GM12878 (cell line): Measurements from ENCODE around the gene GCSAM. TPM values are rescaled to one million over a fixed set of nuclear protein-coding genes. Genes with fewer than 3 reads are reported as not detected.

Source experiments
- BCL11A ChIP-seq: IDR thresholded peaks from 2 replicates; pipeline ENCODE4 v1.6.1; 2011; ENCODE audit warnings: low read depth, low read length
- BMI1 ChIP-seq: fragments of 450-650 bp; IDR thresholded peaks from 2 replicates; pipeline ENCODE4 v1.6.1; 2016; ENCODE audit warnings: mild to moderate bottlenecking, moderate library complexity, borderline replicate concordance
- CBX5 ChIP-seq: sonication (generic); IDR thresholded peaks from 2 replicates; pipeline ENCODE4 v1.6.1; 2016; ENCODE audit warnings: low read depth, moderate library complexity, mild to moderate bottlenecking, inconsistent platforms
- GATAD2B ChIP-seq: fragments of 450-650 bp; conservative IDR thresholded peaks from 2 replicates; pipeline ENCODE4 v1.6.1; 2017; ENCODE audit warnings: low read depth, mild to moderate bottlenecking, moderate library complexity
- HDAC2 ChIP-seq: fragments of 200-600 bp; sonication (generic); IDR thresholded peaks from 2 replicates; pipeline ENCODE4 v1.6.1; 2017
- IKZF1 ChIP-seq: fragments of 450-650 bp; conservative IDR thresholded peaks from 2 replicates; pipeline ENCODE4 v1.6.1; 2017; ENCODE audit warnings: antibody characterized with exemption, mild to moderate bottlenecking
- NBN ChIP-seq: fragments of 450-650 bp; IDR thresholded peaks from 2 replicates; pipeline ENCODE4 v1.6.1; 2016
- NFXL1 ChIP-seq: fragments of 450-650 bp; IDR thresholded peaks from 2 replicates; pipeline ENCODE4 v1.6.1; 2017; ENCODE audit warnings: antibody characterized with exemption, mild to moderate bottlenecking, borderline replicate concordance
- RAD21 ChIP-seq: IDR thresholded peaks from 2 replicates; pipeline ENCODE4 v1.6.1; 2011; ENCODE audit warnings: mild to moderate bottlenecking, low read depth, low read length, moderate library complexity; ENCODE audit not compliant: insufficient read depth
- RCOR1 ChIP-seq: conservative IDR thresholded peaks from 2 replicates; pipeline ENCODE4 v1.6.1; 2012; ENCODE audit warnings: low read depth, low read length, improper control_type of control experiment
- SMC3 ChIP-seq: IDR thresholded peaks from 2 replicates; pipeline ENCODE4 v1.6.1; 2011; ENCODE audit warnings: low read length, improper control_type of control experiment, borderline replicate concordance
- YBX1 ChIP-seq: fragments of 450-650 bp; IDR thresholded peaks from 2 replicates; pipeline ENCODE4 v1.6.1; 2016; ENCODE audit warnings: antibody characterized with exemption
- polyA plus RNA-seq, 11 experiments: library from polyadenylated mRNA; depleted of rRNA in 4 of 11; unstranded in 6 of 11; stranded (reverse) in 5 of 11; fragments of >200 nt; fragmentation: Nextera tagmentation in 4 of 11; fragmentation: Illumina TruSeq in 1 of 11; extraction: Ambion mirVana in 4 of 11; extraction: Trizol in 1 of 11; gene quantifications; 1 replicate in 1 of 11; 2 replicates in 10 of 11; pipeline versions ENCODE4 v1.2.1 to v1.2.3, GENCODE V29; 2011 to 2016; ENCODE audit warnings: inconsistent platforms in 2 of 11, missing spikeins in 2 of 11, low read depth in 1 of 11
- total RNA-seq, 4 experiments: library from RNA; depleted of rRNA in 3 of 4; stranded (reverse); fragments of >200 nt in 3 of 4; fragmentation: Illumina TruSeq in 1 of 4; extraction: Trizol in 1 of 4; gene quantifications; 2 replicates each; pipeline versions ENCODE4 v1.2.1 to v1.2.3, GENCODE V29; 2013 to 2021
- TF ChIP-seq, protein P1 (sequence below): fragments of 450-650 bp; formaldehyde crosslinking; IDR thresholded peaks from 2 replicates; pipeline ENCODE4 v1.4.0; 2020; ENCODE audit warnings: mild to moderate bottlenecking, moderate library complexity
- TF ChIP-seq, protein P2 (sequence below): IDR thresholded peaks from 2 replicates; pipeline ENCODE4 v1.6.1; 2012; ENCODE audit warnings: mild to moderate bottlenecking, low read depth, low read length
- TF ChIP-seq, protein P3 (sequence below): fragments of 450-650 bp; IDR thresholded peaks from 2 replicates; pipeline ENCODE4 v1.6.1; 2016; ENCODE audit warnings: mild to moderate bottlenecking, moderate library complexity, borderline replicate concordance
- TF ChIP-seq, protein P4 (sequence below): fragments of 450-650 bp; formaldehyde crosslinking; IDR thresholded peaks from 2 replicates; pipeline ENCODE4 v1.5.0; 2022; ENCODE audit warnings: mild to moderate bottlenecking, missing genetic modification characterization

Gene GCSAM
- total and polyA plus RNA-seq, 10 of the 15 experiments (the other 5 are each of a cell fraction or from before 2014, with no cell fraction given) = 81.5 to 407 (median 107) TPM

DNA sequence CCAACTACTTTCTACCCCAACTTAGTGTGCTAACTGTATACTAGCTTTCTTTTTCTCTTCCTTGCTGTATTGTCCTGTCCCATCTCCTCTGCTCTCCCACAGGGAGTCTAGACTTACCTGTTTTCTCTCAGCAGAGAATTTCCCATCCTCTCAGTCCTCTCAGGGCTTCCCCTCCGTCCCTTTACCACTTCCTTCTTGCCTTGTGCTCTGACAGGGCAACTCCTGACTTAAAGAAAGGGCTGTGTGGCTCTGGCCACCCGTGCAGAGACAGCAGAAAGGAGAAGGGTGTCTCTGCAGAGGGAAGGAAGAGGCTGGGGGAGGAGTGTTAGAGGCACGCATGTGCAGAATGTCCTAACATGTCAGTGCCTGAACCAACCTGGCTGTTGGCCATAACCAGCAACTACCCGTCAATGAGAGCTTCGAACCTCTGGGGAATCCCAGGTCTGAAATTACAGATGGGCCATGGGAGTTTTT lies at the start of gene GCSAM (continued):
- TF ChIP-seq, protein P1, sequence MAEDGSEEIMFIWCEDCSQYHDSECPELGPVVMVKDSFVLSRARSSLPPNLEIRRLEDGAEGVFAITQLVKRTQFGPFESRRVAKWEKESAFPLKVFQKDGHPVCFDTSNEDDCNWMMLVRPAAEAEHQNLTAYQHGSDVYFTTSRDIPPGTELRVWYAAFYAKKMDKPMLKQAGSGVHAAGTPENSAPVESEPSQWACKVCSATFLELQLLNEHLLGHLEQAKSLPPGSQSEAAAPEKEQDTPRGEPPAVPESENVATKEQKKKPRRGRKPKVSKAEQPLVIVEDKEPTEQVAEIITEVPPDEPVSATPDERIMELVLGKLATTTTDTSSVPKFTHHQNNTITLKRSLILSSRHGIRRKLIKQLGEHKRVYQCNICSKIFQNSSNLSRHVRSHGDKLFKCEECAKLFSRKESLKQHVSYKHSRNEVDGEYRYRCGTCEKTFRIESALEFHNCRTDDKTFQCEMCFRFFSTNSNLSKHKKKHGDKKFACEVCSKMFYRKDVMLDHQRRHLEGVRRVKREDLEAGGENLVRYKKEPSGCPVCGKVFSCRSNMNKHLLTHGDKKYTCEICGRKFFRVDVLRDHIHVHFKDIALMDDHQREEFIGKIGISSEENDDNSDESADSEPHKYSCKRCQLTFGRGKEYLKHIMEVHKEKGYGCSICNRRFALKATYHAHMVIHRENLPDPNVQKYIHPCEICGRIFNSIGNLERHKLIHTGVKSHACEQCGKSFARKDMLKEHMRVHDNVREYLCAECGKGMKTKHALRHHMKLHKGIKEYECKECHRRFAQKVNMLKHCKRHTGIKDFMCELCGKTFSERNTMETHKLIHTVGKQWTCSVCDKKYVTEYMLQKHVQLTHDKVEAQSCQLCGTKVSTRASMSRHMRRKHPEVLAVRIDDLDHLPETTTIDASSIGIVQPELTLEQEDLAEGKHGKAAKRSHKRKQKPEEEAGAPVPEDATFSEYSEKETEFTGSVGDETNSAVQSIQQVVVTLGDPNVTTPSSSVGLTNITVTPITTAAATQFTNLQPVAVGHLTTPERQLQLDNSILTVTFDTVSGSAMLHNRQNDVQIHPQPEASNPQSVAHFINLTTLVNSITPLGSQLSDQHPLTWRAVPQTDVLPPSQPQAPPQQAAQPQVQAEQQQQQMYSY (CRISPR knock-in tag) = no peak
- TF ChIP-seq HDAC2 = no peak
- peak; percentile 67 for TF ChIP-seq BCL11A
- no peak for TF ChIP-seq RCOR1
- TF ChIP-seq, protein P2, sequence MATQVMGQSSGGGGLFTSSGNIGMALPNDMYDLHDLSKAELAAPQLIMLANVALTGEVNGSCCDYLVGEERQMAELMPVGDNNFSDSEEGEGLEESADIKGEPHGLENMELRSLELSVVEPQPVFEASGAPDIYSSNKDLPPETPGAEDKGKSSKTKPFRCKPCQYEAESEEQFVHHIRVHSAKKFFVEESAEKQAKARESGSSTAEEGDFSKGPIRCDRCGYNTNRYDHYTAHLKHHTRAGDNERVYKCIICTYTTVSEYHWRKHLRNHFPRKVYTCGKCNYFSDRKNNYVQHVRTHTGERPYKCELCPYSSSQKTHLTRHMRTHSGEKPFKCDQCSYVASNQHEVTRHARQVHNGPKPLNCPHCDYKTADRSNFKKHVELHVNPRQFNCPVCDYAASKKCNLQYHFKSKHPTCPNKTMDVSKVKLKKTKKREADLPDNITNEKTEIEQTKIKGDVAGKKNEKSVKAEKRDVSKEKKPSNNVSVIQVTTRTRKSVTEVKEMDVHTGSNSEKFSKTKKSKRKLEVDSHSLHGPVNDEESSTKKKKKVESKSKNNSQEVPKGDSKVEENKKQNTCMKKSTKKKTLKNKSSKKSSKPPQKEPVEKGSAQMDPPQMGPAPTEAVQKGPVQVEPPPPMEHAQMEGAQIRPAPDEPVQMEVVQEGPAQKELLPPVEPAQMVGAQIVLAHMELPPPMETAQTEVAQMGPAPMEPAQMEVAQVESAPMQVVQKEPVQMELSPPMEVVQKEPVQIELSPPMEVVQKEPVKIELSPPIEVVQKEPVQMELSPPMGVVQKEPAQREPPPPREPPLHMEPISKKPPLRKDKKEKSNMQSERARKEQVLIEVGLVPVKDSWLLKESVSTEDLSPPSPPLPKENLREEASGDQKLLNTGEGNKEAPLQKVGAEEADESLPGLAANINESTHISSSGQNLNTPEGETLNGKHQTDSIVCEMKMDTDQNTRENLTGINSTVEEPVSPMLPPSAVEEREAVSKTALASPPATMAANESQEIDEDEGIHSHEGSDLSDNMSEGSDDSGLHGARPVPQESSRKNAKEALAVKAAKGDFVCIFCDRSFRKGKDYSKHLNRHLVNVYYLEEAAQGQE = no peak
- TF ChIP-seq, protein P3, sequence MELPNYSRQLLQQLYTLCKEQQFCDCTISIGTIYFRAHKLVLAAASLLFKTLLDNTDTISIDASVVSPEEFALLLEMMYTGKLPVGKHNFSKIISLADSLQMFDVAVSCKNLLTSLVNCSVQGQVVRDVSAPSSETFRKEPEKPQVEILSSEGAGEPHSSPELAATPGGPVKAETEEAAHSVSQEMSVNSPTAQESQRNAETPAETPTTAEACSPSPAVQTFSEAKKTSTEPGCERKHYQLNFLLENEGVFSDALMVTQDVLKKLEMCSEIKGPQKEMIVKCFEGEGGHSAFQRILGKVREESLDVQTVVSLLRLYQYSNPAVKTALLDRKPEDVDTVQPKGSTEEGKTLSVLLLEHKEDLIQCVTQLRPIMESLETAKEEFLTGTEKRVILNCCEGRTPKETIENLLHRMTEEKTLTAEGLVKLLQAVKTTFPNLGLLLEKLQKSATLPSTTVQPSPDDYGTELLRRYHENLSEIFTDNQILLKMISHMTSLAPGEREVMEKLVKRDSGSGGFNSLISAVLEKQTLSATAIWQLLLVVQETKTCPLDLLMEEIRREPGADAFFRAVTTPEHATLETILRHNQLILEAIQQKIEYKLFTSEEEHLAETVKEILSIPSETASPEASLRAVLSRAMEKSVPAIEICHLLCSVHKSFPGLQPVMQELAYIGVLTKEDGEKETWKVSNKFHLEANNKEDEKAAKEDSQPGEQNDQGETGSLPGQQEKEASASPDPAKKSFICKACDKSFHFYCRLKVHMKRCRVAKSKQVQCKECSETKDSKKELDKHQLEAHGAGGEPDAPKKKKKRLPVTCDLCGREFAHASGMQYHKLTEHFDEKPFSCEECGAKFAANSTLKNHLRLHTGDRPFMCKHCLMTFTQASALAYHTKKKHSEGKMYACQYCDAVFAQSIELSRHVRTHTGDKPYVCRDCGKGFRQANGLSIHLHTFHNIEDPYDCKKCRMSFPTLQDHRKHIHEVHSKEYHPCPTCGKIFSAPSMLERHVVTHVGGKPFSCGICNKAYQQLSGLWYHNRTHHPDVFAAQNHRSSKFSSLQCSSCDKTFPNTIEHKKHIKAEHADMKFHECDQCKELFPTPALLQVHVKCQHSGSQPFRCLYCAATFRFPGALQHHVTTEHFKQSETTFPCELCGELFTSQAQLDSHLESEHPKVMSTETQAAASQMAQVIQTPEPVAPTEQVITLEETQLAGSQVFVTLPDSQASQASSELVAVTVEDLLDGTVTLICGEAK = no peak; the same call in 1 of the 2 replicates
- TF ChIP-seq IKZF1 = peak; percentile 94
- TF ChIP-seq, protein P4, sequence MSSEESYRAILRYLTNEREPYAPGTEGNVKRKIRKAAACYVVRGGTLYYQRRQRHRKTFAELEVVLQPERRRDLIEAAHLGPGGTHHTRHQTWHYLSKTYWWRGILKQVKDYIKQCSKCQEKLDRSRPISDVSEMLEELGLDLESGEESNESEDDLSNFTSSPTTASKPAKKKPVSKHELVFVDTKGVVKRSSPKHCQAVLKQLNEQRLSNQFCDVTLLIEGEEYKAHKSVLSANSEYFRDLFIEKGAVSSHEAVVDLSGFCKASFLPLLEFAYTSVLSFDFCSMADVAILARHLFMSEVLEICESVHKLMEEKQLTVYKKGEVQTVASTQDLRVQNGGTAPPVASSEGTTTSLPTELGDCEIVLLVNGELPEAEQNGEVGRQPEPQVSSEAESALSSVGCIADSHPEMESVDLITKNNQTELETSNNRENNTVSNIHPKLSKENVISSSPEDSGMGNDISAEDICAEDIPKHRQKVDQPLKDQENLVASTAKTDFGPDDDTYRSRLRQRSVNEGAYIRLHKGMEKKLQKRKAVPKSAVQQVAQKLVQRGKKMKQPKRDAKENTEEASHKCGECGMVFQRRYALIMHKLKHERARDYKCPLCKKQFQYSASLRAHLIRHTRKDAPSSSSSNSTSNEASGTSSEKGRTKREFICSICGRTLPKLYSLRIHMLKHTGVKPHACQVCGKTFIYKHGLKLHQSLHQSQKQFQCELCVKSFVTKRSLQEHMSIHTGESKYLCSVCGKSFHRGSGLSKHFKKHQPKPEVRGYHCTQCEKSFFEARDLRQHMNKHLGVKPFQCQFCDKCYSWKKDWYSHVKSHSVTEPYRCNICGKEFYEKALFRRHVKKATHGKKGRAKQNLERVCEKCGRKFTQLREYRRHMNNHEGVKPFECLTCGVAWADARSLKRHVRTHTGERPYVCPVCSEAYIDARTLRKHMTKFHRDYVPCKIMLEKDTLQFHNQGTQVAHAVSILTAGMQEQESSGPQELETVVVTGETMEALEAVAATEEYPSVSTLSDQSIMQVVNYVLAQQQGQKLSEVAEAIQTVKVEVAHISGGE (CRISPR knock-in tag) = no peak
- TF ChIP-seq BMI1 = no peak
- TF ChIP-seq NBN = peak; percentile 98
- TF ChIP-seq GATAD2B = peak; percentile 99
- no peak for TF ChIP-seq NFXL1
- TF ChIP-seq SMC3 = peak; percentile 27; the same call in 1 of the 2 replicates
- peak; percentile 41; the same call in 1 of the 2 replicates for TF ChIP-seq RAD21
- TF ChIP-seq CBX5 = no peak
- 0 out of 2 replicates have a peak, but pooled peaks have one; percentile 7 for TF ChIP-seq YBX1
